ENCODE measurements around the gene KCNJ18.
"Not testable (repeated sequence)": the region's sequence is repeated elsewhere in the genome, so short reads cannot be mapped to it uniquely, and the experiment has no call there.

GRCh38 chr17:21690811-21691210 is 1.5 kb upstream of the KCNJ18 start:
- not testable (repeated sequence) for TF ChIP-seq POLR2A, CTCF (IDR thresholded peaks at IDR 0.05)

All from Peyer's patch (tissue), 4 donors.